Muscle of arm (tissue), 12 donors: ENCODE data around the gene ARID3B. TPM values are rescaled to one million over a fixed set of nuclear protein-coding genes. Genes with fewer than 3 reads are reported as not detected.
"Not testable (repeated sequence)": the region's sequence is repeated elsewhere in the genome, so short reads cannot be mapped to it uniquely, and the experiment has no call there.

Experiments
- DNase-seq: peaks from one replicate; pipeline ENCODE4 v3.0.0-alpha.2; 2013
- polyA plus RNA-seq, 12 donors: library from polyadenylated mRNA; unstranded; fragments of 120-200 nt; gene quantifications; one replicate each; pipeline ENCODE4 v1.2.1, GENCODE V29; 2013; ENCODE audit not compliant: insufficient read length in 12 of 12

The ARID3B gene
- polyA plus RNA-seq, 12 donors: 3.6 to 17.0 (median 4.9) TPM; not detected in 1

DNA sequence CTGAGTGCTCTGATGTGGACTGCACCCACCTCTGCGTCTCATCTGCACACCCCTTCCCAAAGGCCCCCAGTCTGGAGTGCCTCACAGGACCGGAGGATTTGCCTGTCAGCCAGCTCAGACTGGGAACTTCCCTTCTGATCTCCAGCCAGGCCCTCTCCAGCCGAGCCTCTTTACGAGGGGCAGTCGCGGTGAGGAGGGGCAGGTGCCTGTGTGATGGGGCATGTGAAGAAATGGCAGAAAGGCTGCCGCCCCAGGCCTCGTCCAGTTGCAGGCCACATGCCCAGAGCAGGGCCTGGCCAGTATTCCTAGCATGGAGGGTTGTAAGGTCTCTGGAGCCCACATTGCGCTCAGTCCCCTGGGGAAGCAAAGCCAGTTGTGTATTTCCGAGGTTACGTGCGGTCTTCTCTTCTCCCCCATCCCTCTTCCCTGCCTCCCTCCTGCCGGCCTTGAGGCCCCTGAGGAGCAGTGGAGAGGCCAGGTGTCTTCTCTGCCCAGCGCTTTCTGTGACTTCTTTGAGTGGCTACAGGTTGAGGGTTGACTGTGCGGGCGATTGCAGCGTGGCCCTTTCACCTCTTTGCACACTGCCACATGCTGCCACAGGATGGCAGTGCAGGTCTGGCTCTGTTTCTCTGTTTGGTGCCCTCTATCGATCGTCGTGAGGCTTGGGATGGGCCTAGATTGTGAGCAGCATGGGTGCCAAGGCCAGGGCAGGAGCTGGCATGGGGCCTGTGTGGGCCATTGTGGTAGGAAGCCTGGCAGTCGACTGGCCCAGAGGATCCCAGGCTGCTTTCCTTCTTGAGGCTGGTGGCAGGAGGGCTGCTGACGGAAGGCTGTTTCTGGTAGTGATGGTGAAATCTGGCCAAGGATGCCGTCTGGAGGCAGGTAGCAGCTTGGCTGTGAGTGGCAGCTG, 79.9 kb downstream of the ARID3B start:
- DNase-seq: no peak

DNA sequence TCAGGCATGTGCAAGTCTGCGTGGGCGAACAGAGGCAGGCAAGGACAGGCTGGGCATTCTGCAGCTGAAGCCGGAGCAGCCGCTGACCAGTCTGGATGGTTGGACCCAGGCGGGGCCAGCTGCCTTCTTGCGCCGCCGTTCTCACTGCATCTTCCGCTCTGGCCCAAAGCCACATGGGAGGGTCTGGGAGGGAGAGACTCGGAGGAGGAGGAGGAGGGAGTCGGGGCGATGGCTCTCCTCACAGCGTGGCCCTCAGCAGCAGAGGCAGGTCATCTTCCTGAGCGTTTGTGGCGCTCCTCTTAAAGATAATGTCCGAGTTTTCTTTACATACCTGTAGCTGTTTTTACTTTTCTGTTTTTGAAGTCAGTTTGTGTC, 80.5 kb downstream of the ARID3B start:
- no peak for DNase-seq

DNA sequence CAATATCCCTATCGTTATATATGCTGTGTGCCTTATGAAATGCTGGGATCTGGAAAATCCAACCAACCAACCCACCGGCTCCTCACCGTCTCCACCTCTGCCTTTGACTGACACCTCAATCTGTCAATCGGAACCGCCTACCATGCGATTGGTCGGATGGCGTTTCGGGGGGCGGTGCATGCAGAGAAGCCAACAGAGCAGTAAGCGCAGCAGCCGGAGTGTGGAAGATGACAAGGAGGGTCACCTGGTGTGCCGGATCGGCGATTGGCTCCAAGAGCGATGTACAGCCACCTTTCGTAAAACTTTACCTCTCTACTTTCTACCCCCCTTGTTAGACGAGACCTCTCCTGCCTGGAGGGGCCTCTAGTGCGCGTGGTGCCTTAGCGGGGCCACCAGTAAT, 80.9 kb downstream of the ARID3B start:
- DNase-seq: no peak

GRCh38 chr15:74622758-74623157, 81.7 kb downstream of the ARID3B start:
- DNase-seq: no peak

DNA sequence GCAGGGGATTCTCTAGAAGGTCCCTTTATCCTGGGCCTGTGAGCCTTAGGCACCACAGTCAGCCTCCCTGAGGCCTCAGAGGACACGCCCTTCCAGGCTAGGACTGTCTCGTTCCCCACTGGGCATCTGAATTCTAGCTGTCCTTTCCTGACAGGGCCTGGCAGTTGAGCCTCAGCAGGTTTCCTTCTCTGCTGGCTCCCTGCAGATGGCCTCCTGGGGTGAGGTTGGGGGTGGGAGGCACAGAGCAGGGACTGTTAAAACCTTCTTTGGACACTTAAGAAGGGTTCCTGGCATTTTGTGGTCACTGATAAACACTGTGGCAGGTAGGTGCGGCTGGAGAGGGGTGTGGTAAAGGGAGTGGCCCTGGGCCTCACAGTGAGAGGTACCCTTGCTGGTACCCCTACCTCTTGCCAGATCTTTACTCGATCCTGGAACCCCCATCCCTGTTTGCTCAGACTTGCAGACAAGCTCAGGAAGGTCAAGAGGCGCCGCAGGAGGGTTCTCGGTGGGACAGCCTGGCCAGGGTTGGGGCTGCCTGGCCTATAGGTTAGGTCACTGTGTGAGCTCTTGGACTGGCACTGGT, 83.1 kb downstream of the ARID3B start:
- no peak for DNase-seq

- DNase-seq: no peak
These were observed 84.7 kb downstream of the ARID3B start for GRCh38 chr15:74625693-74626092.

DNA sequence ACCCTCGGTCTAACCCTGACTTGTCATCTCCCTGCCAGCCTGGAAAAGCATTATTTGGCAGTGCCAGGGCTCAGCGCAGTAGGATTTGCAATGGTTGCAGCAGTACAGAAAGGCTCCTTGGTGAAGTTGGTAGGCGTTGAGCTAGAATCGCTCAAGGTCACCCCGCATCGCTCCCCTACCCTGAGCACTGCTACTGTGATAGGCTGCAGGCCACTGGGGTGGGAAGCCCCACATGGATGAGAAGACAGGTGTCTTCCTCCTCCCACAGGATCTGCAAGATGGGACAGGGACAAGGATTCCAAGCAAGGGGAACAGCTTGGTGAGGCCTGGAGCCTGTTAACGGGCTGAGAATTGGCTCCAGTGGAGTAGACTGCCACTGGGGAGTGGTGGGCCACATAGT, 85.3 kb downstream of the ARID3B start:
- no peak for DNase-seq

- no peak for DNase-seq
These were observed 86.0 kb downstream of the ARID3B start for GRCh38 chr15:74626752-74627692.

DNA sequence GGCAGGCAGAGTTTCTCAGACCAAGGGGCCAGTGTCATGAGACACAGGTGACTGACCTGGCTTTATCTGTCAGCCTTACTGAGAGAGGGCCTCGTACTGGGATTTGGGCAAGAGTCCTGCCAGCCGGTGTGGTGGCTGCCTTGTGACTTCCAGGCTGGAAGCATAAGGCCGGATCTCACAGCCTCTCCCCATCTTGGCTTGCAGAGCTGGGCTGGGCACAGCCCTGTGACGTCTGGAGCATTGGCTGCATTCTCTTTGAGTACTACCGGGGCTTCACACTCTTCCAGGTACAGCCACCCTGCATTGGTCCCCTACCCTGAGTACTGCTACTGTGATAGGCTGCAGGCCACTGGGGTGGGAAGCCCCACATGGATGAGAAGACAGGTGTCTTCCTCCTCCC, 86.7 kb downstream of the ARID3B start:
- no peak for DNase-seq

GRCh38 chr15:74628199-74628598, 87.2 kb downstream of the ARID3B start:
- DNase-seq: no peak

- no peak for DNase-seq
These were observed 87.9 kb downstream of the ARID3B start for GRCh38 chr15:74628949-74629348.

GRCh38 chr15:74629696-74630095, 88.7 kb downstream of the ARID3B start:
- DNase-seq: not testable (repeated sequence)

DNA sequence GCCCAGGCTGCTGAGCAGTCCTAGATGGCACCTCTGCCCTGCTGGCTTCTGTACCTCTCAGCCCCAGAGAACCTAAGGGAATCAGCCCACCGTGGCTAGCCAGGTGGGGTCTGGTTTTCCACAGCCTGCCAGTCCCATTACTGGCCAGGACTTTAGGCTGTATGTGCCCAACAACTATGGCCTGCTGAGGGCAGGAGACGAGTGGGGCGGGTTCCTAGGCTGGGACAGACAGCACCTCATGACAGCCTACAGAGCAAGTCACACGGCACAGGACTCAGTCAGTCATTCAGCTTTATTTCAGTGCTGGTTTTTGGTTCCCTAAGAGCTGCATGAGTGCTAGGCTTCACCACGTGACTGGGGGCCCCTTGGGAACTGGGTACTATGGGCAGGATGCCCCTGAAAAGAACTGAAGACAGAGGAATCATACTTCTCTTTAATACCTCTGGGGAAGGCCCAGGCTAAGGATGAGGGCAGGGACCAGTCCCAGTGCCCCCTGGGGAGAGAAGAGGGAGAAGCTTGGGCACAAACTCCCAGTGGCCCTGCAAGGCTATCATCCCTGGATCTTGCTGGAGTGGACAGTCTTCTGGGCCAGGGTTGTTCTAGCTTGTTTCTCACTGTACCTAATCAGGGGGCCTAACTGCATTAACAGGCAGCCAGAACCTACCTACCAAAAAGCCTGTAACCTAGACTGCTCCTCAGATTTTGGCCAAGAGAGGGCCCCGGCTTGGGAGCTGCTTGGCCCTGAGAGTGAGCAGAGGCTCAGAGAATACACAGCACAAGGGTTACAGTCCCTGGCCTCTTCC, 89.5 kb downstream of the ARID3B start:
- DNase-seq: no peak

DNA sequence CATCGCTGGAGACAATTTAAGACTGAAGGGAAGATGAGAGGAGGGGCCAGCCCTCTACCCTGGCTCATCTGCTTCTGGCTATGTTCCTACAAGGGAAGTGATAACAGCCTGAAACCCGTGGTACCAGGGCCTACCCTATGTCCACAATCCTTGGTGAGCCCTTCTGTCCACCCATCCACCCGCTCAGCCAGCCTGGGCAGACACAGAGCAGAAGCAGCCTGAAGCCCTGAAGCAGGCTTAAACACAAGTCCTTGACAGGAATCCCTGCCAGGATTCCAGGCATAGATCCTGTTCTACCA, 90.0 kb downstream of the ARID3B start:
- DNase-seq: no peak

GRCh38 chr15:74631408-74631807, 90.4 kb downstream of the ARID3B start:
- no peak for DNase-seq

DNA sequence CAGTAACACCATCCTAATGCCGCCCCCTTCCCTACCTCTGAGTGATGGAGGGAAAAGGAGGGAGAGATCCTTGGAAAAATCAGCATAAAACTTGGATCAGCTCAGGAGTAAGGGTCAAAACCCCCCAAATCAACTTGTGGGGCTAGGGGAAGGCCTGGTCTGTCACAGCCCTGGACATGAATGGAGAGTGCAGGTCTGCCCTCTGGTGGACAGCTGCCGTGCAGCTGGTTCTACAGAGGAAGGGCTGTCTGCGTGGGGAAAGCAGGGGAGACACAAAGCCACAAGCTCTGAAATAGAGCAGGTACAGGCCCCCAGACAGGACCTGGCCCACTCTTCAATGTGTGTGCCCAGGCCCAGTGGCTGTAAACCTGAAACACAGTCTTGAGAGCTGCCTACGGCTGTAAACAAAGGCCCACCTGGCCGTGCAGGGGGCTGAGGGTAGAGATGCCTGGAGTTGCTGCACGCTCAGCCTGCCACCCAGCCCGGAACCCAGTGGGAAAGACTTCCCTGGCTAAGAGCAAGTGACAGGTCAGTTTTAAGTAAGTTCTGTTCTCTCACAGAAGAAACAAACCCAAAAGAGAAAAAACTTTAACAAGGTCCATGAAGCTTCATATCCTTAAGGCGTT, 91.0 kb downstream of the ARID3B start:
- peak; percentile 59 for DNase-seq

- DNase-seq: no peak
These were observed 91.6 kb downstream of the ARID3B start for GRCh38 chr15:74632601-74633000.

- DNase-seq: no peak
These were observed 92.8 kb downstream of the ARID3B start for GRCh38 chr15:74633781-74634180.

- DNase-seq: peak; percentile 51
These were observed 94.2 kb downstream of the ARID3B start for GRCh38 chr15:74635228-74635627.

- DNase-seq: no peak
These were observed 96.0 kb downstream of the ARID3B start for GRCh38 chr15:74636984-74637383.

DNA sequence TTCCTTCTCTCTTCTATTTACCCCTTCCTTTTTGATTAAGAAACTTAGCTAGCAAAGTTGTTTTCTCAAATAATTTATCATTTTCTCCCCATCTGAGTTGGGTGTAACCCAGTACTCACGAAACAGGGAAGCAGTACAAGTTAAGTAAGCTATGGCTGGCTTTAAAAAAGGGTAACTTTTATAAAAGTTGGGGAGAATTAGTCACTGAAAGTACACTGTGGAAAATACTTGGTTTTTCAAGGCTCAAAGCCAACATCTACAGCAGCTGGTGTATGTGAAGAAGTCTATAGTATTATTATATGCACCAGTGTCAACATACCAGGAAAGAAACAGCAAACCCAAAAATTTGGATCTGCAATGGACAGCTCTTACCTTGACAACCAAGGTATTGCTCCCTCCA, 100.1 kb downstream of the ARID3B start:
- no peak for DNase-seq
